HUDEP-2 (cell line): ENCODE data around the gene OPCML.

ENCODE experiments used
- DNase-seq, 76 experiments: peaks; one replicate each; lab custom pipeline; 2025; ENCODE audit not compliant: unreplicated experiment in 76 of 76; lab: John Stamatoyannopoulos, UW

OPCML gene

GRCh38 chr11:133504906-133505305 lies 27.4 kb downstream of the OPCML start:
- DNase-seq = no peak

- no peak for DNase-seq
Observed at GRCh38 chr11:133503776-133504175, 28.5 kb downstream of the OPCML start.

GRCh38 chr11:133503236-133503635 lies 29.1 kb downstream of the OPCML start:
- no peak for DNase-seq

DNA sequence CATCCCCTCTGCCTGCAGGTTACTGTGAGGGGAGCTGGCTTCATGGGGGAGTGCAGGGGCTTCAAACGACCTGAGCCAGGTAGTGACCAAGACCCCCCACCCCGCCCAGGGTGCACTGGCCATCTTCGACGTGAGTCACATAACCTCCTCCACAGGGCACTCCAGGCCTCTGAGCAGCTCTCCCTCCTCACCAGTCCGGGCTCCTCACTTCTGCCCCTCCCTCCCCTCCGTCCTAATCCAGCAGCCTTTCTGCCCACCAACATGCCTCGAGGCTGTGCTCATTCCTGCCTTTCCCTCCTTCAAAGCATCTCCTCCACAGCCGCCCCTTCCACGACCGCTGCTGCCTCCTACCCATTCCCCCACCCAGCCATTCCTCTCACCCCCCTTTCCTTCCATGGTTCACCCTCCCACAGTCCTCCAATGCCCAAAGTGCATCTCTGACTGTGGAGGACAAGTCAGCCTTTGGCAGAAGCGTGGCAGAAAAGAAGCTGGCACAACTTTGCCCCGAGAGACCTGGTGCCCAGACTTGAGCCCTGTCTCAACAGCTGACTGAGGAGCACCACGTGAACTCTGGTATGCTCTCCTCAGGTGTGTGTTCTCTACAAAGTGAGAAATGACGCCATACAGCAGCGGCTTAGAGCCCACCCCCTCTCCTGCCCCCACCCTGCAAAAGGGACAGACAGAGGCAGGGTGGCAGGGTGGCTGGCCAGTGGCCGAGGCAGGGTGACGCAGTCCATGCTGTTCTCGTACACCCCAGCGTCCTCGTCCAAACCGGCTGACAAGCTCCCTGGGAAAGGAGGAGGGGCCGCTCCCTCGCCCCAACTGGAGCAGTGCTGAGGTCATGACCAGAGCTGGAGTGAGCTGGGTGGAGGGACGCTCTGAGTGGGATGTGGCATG lies 30.4 kb downstream of the OPCML start:
- DNase-seq = no peak

DNA sequence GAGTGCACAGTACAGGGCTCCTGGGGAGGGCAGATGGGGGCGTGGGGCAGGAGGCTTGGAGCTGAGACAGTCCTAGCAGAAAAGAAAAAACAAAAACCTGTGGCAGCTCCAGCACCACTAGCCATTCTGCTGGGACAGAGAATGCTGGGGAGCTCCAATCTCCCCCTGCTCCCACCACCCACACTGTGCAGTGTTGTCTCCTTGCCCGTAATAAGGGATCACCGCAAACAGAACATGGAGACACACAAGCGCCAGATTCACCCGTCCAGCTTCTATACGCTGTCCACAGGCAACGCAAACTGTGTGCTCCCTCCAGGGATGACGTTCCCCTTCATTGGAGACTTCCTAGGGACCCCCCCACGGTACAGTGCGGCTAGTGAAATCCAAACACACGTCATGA lies 31.4 kb downstream of the OPCML start:
- no peak for DNase-seq

GRCh38 chr11:133500435-133500834 lies 31.9 kb downstream of the OPCML start:
- DNase-seq = no peak

GRCh38 chr11:133498969-133499368 lies 33.3 kb downstream of the OPCML start:
- no peak for DNase-seq

- no peak for DNase-seq
Observed at GRCh38 chr11:133497477-133498140, 34.7 kb downstream of the OPCML start.

DNA sequence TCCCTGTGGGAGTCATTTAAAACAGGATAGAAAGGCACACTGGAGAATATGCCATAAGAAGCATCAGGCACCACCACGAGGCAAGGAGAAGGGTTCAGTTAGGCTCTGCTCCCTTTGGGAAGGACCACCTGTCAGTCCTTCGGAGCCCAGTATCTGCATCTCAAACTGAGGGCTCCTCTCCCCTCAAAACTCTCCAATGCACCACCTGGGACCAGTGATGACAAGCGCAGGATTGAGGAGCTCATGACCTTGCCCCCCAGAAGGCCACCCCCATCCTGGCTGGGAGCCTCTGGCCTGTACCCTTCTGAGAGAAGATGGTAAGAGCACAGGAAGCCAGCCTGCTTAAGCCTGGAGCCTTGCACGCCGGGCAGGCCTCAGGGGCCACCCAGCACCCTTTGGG lies 39.4 kb downstream of the OPCML start:
- no peak for DNase-seq

GRCh38 chr11:133491680-133492383 lies 40.5 kb downstream of the OPCML start:
- DNase-seq = no peak

DNA sequence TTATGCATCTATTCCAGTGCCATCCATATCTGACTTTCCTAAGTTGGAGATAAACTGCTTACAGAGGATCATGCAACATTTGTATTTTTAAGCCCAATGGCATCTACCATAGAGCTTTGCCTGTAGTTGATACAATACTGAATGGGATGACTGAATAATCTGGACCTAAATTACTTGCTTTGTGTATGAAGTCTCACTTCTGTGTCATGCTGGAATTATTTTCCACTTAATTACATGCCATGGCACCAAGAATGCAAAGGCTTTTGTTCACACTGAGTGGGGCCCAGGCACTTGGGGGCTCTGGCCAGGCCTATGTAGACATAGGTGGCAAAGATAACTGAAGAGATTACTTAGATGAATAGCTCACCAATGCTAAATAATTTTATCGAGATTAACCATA lies 51.6 kb downstream of the OPCML start:
- DNase-seq = no peak

DNA sequence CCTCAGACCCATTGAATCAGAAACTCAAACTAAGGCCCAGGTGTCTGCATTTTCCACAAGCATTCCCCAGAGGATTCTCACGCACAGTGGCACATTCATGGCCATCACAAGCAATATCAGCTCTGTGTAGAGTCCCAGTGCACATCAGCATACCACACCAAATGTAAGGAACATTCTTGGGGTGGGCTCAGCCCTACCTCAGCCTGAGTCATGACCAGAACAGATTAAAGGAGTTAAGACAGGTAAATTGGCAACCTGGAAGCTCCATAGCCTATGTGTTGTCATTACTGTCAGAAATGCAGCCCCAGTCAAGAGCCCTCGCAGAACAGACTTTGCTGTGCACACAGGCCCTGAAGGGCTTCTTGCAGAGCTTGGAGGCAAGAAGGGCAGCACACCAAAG lies 53.1 kb downstream of the OPCML start:
- DNase-seq = no peak

DNA sequence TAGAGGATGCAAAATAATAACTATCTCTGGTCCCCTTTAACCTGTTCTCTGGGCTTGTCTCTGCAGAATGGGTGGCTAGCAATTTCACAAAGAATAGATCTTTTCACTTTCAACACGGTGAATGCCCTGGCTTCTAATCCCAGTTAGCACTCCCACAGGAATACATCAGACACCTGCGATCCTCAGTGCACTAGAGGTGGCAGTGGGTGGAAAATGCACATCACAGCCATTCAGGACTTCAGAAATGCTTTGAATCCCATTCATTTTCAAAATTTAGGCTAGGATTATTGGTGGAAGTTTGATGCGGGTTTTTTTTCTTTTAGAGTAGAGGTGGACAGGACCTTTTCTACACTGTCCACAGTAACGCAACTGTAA lies 55.1 kb downstream of the OPCML start:
- DNase-seq = no peak

- no peak for DNase-seq
Observed at GRCh38 chr11:133476570-133477250, 55.6 kb downstream of the OPCML start.

DNA sequence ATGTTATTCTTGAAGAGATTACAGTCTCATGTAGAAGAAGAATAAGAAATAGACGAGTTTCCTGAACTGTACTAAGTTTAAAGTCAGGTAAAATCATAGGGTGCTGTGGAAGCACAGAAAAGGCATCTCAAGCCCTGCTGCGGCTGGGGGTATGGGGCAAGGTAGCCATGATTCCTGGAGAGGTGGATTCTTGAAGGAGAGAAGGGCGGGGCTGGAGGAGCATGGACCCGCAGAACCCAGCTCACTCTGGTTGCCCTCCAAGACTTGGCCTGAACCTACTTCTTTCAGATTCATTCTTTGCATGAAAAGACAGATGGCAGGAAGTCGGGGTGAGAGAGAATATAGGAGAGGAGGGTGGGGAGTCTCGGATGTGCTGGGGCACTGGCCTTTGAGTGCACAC lies 57.8 kb downstream of the OPCML start:
- DNase-seq = no peak

DNA sequence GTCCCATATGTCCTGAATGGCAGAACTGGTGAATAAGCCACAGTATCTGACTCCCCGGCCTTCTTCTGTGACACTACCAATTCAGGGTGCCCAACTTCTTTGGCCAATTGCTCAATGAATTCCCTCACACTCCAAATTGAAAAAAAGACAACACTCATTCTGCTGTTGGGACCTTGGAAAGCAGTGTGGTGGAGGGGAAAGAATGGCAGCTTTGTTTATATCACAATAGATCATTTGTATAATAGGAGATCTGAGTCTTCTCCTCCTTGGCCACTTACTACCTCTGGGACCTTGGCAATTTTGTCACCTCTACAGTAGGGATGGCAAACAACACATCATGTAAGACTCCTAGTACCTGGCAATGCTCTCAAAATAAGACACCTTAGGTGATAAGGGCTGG lies 64.6 kb downstream of the OPCML start:
- no peak for DNase-seq

DNA sequence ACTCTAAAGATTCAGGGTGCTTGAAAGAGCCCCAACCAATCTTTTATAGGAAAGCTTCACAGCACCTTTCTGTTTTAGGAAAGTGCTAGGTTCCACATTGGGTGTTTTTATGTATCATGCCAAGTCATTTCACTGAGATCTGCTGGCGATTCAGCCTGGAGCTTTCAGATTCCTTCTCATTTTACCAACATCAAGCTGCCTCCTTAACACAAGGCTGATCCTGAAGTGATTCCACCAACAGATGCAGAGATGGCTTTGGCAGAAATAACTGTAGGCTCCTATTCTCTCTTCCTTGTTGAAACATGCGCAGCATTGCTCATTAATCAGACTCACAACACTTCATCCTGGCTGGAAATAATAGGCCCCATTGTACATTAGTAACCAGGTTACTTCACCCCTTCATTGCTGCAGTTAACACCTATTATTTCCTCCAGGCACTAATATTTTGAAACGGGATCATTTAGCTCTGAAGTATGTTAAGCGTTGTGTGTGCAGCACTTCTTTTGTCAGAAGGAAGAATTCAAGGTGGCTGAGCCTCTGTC lies 89.0 kb downstream of the OPCML start:
- no peak for DNase-seq

DNA sequence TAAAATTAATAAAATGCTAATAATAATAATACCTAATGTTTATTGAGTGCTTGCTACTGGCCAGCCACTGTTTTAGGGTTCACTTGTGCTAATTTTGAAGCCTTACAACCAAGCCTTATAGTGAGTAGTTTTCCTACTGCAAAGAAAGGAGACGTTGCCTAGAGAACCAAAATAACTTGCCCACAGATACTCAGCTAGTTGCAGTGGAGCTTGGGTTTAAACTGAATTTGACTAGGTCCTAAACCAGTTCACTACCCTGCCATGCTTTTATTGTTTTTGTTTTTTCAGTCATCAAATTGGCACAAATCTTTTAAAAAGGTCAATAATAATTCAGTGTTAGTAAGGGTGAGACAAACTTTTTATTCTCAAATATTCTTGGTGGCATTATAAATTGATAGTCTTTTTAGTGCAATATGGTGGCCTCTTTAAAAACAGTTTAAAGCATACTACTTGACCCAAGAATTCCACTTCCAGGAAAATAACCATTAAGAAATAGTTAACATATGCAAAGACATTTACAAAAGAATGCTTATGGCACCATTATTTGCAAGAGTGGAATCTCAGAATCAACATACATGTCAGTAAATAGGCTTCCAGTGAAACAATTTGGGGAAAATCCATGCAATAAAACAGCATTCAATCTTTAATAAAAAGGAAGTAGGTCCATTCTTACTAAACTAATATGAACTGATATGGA lies 90.2 kb downstream of the OPCML start:
- DNase-seq = no peak

DNA sequence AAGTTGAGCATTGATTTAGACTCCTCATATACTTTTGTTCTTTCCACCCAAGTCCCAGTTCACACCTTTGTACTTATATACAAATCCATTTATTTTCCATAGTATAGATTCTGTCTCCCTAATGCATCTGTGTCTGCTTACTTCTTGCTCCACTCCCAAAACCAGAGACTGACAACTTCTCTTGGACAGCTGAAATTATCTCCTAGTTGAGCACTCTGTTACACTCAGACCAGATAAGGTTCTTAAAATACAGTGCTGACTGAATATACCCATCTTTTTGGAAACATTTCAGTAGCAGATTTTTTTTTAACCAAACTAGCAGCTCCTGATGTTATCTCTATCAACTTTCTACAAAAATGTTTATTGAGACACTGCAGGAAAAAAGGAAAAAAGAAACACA lies 106.3 kb downstream of the OPCML start:
- DNase-seq = no peak

GRCh38 chr11:133425245-133425644 lies 107.1 kb downstream of the OPCML start:
- DNase-seq = no peak
